ENCODE data around the gene WASF2.
"Not testable (repeated sequence)": the region's sequence is repeated elsewhere in the genome, so short reads cannot be mapped to it uniquely, and the experiment has no call there.

Gene WASF2

DNA sequence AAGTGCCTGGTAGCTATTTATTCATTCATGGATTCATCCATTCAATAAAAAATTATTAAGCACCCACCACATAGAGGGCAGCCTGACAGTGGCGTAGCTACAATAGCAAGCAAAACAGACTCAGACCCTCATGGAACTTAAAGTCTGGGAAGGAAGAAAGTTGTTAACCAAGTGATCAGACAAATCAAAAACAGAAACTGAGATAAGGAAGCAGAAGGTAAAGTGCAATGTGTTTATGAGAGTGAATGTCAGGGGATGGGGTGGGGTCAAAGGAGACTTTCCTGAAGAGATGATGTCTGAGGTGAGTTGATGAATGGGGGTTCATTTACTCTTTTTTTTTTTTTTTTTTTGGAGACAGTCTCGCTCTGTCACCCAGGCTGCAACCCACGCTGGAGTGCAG lies 2.8 kb upstream of the WASF2 start:
- DNase-seq: no peak

- peak; percentile 76 for DNase-seq
These were observed 2.1 kb upstream of the WASF2 start for GRCh38 chr1:27491748-27492700.

GRCh38 chr1:27489501-27489972 lies 430 bp downstream of the WASF2 start:
- DNase-seq: no peak

- DNase-seq: no peak
These were observed 1.7 kb downstream of the WASF2 start for GRCh38 chr1:27487966-27488884.

- DNase-seq: no peak
These were observed 4.6 kb downstream of the WASF2 start for GRCh38 chr1:27485363-27485762.

- no peak for DNase-seq
These were observed 6.3 kb downstream of the WASF2 start for GRCh38 chr1:27483659-27484058.

- DNase-seq: no peak
These were observed 7.9 kb downstream of the WASF2 start for GRCh38 chr1:27481994-27482620.

- no peak for DNase-seq
These were observed 11.9 kb downstream of the WASF2 start for GRCh38 chr1:27478098-27478497.

DNA sequence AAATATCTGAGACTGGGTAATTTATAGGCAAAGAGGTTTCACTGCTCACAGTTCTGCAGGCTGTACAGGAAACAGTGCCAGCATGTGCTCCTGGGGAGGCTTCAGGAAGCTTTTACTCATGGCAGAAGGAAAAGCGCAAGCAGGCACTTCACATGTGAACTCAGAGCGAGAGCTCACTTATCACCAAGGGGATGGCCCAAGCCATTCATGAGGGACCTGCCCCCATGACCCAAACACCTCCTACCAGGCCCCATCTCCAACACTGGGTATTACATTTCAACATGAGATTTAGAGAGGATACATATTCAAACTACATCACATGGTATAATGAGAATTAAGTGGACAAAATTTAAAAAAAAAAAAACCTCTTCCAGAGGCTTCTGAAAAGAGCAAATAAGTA lies 13.7 kb downstream of the WASF2 start:
- DNase-seq: no peak

GRCh38 chr1:27475720-27476119 lies 14.2 kb downstream of the WASF2 start:
- DNase-seq: no peak

GRCh38 chr1:27473755-27474154 lies 16.2 kb downstream of the WASF2 start:
- no peak for DNase-seq

DNA sequence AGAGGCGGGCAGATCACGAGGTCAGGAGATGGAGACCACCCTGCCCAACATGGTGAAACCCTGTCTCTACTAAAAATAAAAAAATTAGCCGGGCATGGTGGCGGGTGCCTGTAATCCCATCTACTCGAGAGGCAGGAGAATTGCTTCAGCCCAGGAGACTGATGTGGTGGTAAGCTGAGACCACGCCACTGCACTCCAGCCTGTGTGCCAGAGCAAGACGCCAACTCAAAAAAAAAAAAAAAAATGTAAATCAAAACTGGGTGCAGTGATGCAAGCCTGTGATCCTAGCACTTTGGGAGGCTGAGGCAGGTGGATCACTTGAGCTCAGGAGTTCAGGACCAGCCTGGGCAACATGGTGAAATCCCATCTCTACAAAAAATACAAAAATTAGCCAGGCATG lies 17.9 kb downstream of the WASF2 start:
- not testable (repeated sequence) for DNase-seq

GRCh38 chr1:27471477-27471876 lies 18.5 kb downstream of the WASF2 start:
- no peak for DNase-seq

- no peak for DNase-seq
These were observed 20.6 kb downstream of the WASF2 start for GRCh38 chr1:27469334-27469733.

GRCh38 chr1:27468378-27468777 lies 21.6 kb downstream of the WASF2 start:
- not testable (repeated sequence) for DNase-seq

DNA sequence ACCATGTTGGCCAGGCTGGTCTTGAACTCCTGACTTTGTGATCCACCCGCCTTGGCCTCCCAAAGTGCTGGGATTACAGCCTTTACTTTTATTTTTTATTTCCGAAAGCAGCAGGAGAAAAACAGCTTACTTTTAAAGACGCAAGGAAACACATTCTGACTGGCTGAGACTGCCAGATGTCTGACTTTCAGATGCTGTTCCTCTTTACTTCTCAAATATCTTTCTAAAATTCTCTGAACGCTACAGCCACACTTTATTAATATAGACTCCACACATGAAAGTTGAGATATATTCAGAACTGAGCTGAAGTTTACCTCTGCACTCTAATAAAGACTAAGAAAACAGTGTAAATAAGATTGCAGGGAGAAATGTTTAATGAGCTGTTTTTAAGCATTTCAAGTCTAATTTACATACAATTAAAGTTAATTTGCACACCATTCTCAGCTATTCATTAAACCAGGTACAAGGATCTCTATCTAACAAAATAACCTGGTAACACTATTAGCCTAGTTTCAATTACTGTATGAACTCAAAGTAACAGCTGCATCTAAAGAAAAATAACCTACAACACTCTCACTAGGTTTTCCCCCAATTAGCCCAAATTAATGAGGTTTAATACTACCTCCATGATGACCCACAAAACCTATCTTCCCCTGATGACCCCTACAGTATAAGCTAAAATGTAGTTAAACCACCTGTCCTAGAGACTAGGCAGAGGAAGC lies 24.9 kb downstream of the WASF2 start:
- no peak for DNase-seq

DNA sequence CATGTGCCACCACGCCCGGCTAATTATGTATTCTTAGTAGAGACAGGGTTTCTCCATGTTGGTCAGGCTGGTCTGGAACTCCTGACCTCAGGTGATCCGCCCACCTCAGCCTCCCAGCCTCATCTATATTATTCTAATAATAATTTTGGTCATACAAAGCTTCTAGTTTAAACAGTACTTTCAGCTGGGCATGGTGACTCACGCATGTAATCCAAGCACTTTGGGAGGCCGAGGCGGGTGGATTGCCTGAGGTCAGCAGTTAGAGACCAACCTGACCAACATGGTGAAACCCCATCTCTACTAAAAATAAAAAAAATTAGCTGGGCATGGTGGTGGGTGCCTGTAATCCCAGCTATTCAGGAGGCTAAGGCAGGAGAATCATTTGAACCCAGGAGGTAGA lies 26.1 kb downstream of the WASF2 start:
- not testable (repeated sequence) for DNase-seq

- not testable (repeated sequence) for DNase-seq
These were observed 31.4 kb downstream of the WASF2 start for GRCh38 chr1:27458521-27458920.

- DNase-seq: no peak
These were observed 34.7 kb downstream of the WASF2 start for GRCh38 chr1:27455139-27455811.

DNA sequence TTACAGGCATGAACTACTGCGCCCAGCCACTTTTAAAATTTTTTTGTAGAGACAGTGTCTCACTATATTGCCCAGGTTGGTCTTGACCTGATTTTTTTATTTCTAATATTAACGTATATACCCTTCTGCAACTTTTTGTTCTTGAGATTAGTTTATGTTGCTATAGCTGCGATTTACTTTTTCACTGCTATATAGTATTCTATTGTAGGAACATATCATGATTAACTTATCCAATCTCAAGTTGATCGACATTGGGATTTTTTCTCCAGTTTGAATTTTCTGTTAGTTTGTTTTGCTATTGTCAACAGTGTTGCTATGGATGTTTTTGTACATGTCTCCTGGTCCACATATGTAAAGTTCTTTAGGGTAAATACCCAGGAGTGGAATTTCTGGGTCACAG lies 35.4 kb downstream of the WASF2 start:
- no peak for DNase-seq

DNA sequence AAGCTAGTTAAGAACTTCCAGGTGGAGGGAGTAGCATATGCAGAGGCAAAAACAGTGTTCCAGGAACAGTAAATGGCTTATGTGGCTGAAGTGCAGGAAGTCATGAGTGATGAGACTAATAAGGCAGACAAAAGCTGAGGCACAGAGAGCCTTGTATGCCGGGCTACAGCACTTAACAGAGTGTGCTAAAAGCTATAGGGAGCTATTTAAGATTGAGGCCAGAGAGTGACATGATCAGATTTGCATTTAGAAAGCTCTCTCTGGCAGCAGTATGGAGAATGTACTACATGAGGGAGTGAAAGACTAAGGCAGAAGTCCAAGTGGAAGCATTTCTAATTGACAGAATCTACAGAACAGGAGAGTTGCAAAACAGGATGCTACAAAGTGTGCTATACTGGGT lies 38.6 kb downstream of the WASF2 start:
- no peak for DNase-seq

DNA sequence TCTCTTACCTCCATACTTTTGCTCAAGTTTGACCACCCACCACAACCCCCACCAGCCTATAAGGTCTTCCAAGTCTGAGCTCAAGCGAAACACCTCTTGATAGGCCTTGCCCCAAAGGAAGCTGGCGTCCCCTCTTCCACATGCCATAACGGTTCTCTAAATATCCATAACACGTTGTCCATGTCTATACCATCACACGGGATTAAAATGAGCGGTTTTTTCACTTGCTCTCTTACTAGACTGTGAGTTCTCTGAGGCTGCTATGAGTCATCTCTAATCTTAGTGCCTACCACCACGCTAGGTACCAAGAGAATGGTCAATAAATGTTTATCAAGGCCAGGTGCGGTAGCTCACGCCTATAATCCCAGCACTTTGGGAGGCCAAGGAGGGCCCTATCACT lies 41.0 kb downstream of the WASF2 start:
- no peak for DNase-seq

All from left hindlimb (tissue), 1 donor.